ENCODE results near the gene SPOUT1. TPM values are rescaled to one million over a fixed set of nuclear protein-coding genes. Genes with fewer than 3 reads are reported as not detected.
A peak's percentile ranks its signal among the peaks of the same experiment; 100 is the strongest.

SPOUT1 gene
- total and polyA plus RNA-seq, 2 of the 13 experiments (the other 11 are each of a cell fraction or from before 2014, with no cell fraction given): 39.0 to 45.8 TPM

GRCh38 chr9:128786681-128787601 is 42.7 kb downstream of the SPOUT1 start, which contains the start of gene TBC1D13 (continued):
- TF ChIP-seq ATF1 (CRISPR knock-in tag; IDR thresholded peaks at IDR 0.05) (no peak), PHF8 (CRISPR knock-in tag; IDR thresholded peaks at IDR 0.05) (peak; percentile 71), CBX2 (IDR thresholded peaks at IDR 0.05; ENCODE audit: low read depth, low read length) (no peak), CBX2 (CRISPR knock-in tag; IDR thresholded peaks at IDR 0.05; ENCODE audit: low read depth) (0 out of 2 replicates have a peak, but pooled peaks have one; percentile 67), ZNF34 (CRISPR knock-in tag; IDR thresholded peaks at IDR 0.05; ENCODE audit: borderline replicate concordance) (peak; percentile 49; the same call in 1 of the 2 replicates), ZNF746 (CRISPR knock-in tag; IDR thresholded peaks at IDR 0.05) (no peak; the same call in 1 of the 2 replicates), ZNF792 (CRISPR knock-in tag; IDR thresholded peaks at IDR 0.05) (peak; percentile 92), ARNT (IDR thresholded peaks at IDR 0.05) (no peak), MBD4 (IDR thresholded peaks at IDR 0.05; ENCODE audit: borderline replicate concordance, low read length) (no peak), ATAD3A (CRISPR knock-in tag; IDR thresholded peaks at IDR 0.05) (no peak), MEF2D (CRISPR knock-in tag; IDR thresholded peaks at IDR 0.05) (peak; percentile 72; the same call in 1 of the 2 replicates), BHLHE40 (IDR thresholded peaks at IDR 0.05; ENCODE audit: low read length) (peak; percentile 98), HOXA9 (CRISPR knock-in tag; IDR thresholded peaks at IDR 0.05; ENCODE audit: borderline replicate concordance) (peak; percentile 94), ZNF749 (CRISPR knock-in tag; IDR thresholded peaks at IDR 0.05; ENCODE audit: borderline replicate concordance) (peak; percentile 99), ZEB1 (IDR thresholded peaks at IDR 0.05; ENCODE audit: insufficient replicate concordance, low read depth) (no peak), KDM5B (CRISPR knock-in tag; IDR thresholded peaks at IDR 0.05; ENCODE audit: borderline replicate concordance) (peak; percentile 98), HHEX (CRISPR knock-in tag; IDR thresholded peaks at IDR 0.05) (no peak), BORCS8-MEF2B (CRISPR knock-in tag; IDR thresholded peaks at IDR 0.05) (peak; percentile 98), ZNF644 (CRISPR knock-in tag; IDR thresholded peaks at IDR 0.05; ENCODE audit: low read depth) (no peak), ATF2 (CRISPR knock-in tag; IDR thresholded peaks at IDR 0.05) (peak; percentile 64), ZNF205 (CRISPR knock-in tag; IDR thresholded peaks at IDR 0.05) (peak; percentile 85), HDAC2 (CRISPR knock-in tag; IDR thresholded peaks at IDR 0.05) (peak; percentile 82; the same call in 1 of the 2 replicates), TSC22D2 (CRISPR knock-in tag; IDR thresholded peaks at IDR 0.05; ENCODE audit: borderline replicate concordance) (peak; percentile 81; the same call in 1 of the 2 replicates), ZNF737 (CRISPR knock-in tag; IDR thresholded peaks at IDR 0.05; ENCODE audit: borderline replicate concordance) (no peak), SALL1 (CRISPR knock-in tag; IDR thresholded peaks at IDR 0.05) (peak; percentile 95), ZNF557 (CRISPR knock-in tag; IDR thresholded peaks at IDR 0.05) (peak; percentile 64; the same call in 1 of the 2 replicates), SSRP1 (CRISPR knock-in tag; IDR thresholded peaks at IDR 0.05) (peak; percentile 67; the same call in 1 of the 2 replicates), CREM (IDR thresholded peaks at IDR 0.05) (no peak), CREM (CRISPR knock-in tag; IDR thresholded peaks at IDR 0.05) (no peak), ZNF772 (CRISPR knock-in tag; IDR thresholded peaks at IDR 0.05) (peak; percentile 99), NKX3-1 (CRISPR knock-in tag; IDR thresholded peaks at IDR 0.05) (peak; percentile 88)
- TF ChIP-seq, protein P1, sequence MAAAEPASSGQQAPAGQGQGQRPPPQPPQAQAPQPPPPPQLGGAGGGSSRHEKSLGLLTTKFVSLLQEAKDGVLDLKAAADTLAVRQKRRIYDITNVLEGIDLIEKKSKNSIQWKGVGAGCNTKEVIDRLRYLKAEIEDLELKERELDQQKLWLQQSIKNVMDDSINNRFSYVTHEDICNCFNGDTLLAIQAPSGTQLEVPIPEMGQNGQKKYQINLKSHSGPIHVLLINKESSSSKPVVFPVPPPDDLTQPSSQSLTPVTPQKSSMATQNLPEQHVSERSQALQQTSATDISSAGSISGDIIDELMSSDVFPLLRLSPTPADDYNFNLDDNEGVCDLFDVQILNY (CRISPR knock-in tag; conservative IDR thresholded peaks at IDR 0.05): peak; percentile 64; the same call in 1 of the 2 replicates
- TF ChIP-seq, protein P2, sequence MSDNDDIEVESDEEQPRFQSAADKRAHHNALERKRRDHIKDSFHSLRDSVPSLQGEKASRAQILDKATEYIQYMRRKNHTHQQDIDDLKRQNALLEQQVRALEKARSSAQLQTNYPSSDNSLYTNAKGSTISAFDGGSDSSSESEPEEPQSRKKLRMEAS (IDR thresholded peaks at IDR 0.05): peak; percentile 99
